HG03558 (cell line): ENCODE measurements around the gene MACROD1.
"Not testable (repeated sequence)": the region's sequence is repeated elsewhere in the genome, so short reads cannot be mapped to it uniquely, and the experiment has no call there.

ENCODE experiments used
- ATAC-seq: cut with Tn5 transposase; IDR thresholded peaks from one replicate; pipeline ENCODE4 v1.9.1; 2021; ENCODE audit warnings: moderate number of reproducible peaks; ENCODE audit not compliant: unreplicated experiment; ENCODE audit errors: extremely low read depth

Gene MACROD1

DNA sequence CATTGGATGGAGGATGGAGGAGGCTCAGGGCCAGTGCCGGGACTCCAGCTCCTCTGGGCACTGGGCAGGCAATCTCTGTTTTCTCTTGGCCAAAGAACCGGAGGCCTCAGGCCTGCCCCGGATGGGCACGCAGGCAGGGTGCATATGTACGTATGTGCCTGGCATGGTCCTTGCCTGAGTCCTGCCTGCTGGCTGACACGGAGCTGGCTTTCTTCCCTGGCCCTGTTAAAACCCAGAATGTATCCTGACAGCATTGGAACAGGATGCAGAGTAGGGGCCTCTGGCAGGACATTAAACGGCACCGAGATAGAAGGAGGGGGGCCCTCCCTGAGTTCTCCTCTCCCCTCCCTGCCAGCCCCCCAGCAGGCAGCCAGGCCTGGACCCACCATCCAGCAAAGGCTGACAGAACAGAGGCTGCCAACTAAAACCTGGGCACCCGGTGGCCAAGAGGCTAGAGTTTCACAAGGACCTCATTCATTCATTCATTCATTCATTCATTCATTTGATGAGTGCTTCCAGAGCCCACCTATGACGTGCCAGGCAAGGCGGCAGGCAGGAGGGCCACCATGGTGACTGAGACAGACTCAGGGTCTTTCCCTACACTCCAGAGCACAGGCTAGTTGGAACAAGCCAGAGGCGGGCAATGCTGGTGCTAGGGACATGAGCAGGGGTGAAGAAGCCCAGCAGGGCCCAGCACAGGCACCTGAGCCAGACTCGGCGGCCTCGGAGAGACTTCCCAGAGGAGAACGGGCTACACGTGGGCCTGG is 101.4 kb downstream of the MACROD1 start:
- ATAC-seq, result no peak

- no peak for ATAC-seq
These were observed 102.1 kb downstream of the MACROD1 start for GRCh38 chr11:64063777-64064176.

DNA sequence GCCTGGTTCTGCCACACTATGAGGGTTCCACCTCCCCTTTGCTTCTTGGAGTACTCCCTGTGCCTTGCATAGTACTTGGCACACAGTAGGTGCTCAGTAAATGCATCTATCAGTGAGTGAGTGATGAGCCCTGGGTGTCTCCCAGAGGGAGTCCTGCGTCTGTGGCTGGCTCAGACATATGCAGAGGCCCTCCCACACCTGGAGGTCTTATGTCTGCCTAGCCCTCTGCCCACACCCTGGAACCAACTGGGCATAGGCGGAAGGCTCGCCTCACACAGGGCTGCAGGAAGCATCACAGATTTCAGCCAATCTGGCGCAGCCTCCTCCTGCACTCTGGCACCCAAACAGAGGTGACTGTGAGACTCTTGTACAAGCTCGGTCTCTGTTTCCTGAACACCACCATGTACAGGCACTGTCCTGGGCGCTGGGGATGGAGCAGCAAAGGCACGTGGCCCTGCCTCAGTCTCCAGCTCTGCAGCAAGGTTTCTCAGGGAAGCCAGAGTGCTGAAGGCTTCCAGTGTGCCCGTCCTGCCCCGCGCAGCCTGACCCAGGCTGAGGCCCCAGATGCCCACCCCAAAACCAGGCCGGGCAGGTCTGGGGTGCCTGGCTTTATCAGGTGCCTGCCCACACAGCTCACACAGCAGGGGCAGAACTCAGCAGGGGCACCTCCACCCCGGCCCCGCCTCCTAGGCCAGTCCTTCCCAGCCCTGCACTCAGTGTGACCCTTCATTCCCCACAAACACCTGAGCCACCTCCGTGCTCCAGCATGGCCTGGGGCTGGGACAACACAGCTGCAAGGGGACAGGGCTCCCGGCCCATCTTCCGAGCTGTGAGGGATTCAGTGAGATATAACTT is 103.5 kb downstream of the MACROD1 start:
- no peak for ATAC-seq

DNA sequence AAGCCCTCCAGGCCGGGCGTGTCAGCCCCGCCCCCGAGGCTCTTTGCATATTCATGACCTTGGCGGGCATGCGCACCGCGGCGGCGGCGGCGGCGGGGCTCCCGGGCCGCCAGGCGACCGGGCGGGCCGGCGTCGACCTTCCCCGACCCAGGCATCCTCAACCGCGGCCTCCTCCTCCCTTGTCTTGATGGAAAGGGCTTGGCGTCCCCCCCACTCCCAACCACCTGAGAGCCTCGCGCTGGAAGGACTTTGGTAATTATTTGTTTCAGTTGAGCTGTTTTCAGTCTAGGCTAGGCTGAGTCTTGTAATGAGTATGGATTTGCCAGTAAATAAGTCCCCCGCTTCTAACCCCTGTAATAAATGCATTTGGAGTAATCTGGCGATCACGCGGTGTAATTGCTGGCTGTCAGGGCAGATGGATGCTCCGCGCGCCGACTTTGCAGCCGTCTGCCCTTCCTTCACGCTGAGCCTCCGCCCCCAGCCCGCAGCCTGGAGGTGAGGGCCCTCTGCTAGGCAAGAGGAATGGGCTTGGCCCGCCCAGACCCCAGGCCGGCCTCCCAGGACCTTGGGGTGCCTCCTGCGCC is 105.0 kb downstream of the MACROD1 start:
- no peak for ATAC-seq

GRCh38 chr11:64060263-64060860 is 105.6 kb downstream of the MACROD1 start:
- ATAC-seq, result no peak

- no peak for ATAC-seq
These were observed 106.4 kb downstream of the MACROD1 start for GRCh38 chr11:64059339-64060140.

GRCh38 chr11:64058494-64058893 is 107.4 kb downstream of the MACROD1 start:
- no peak for ATAC-seq

DNA sequence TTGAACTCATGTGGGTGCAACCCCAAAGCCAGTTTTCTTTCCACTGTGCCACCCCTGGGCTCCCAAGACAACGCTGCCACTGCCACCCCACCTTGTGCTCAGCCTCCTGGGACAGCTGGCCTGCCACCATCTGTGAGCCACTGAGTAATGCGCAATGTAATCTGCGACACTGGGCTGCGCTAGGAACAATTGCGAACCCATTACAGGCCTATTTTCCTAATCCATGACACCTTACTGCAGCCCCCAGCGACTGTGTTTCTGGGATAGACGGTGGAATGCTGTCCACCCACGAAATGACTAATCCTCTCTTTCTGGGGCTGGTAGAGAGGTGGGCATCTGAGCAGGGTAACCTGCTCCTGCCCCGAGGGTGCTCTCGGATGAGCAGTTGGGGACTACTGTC is 108.0 kb downstream of the MACROD1 start:
- ATAC-seq, result no peak

DNA sequence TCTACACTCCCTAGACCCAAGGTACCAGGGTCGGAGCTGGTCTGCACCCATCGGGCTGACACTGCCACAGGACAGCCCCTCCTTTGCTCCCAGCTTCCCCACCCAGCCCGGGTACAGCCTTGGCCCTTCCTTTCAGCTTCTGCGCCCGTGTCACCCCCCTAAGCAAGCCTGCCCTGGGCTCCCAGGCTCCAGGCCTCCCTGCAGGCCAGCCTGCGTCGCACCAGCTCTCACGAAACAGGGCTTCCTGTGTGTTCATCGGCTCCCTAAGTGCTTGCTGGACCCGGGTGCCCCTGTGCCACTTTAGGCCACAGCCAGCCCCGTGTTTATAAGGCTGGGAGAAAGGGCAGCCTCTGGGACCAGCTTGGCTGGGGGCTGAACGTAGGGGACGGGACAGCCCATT is 109.1 kb downstream of the MACROD1 start:
- ATAC-seq, result no peak

- ATAC-seq, result no peak
These were observed 109.6 kb downstream of the MACROD1 start for GRCh38 chr11:64056213-64056785.

GRCh38 chr11:64055077-64055476 is 110.8 kb downstream of the MACROD1 start:
- ATAC-seq, result no peak

- ATAC-seq, result no peak
These were observed 112.2 kb downstream of the MACROD1 start for GRCh38 chr11:64053699-64054098.

- ATAC-seq, result no peak
These were observed 112.8 kb downstream of the MACROD1 start for GRCh38 chr11:64052938-64053622.

DNA sequence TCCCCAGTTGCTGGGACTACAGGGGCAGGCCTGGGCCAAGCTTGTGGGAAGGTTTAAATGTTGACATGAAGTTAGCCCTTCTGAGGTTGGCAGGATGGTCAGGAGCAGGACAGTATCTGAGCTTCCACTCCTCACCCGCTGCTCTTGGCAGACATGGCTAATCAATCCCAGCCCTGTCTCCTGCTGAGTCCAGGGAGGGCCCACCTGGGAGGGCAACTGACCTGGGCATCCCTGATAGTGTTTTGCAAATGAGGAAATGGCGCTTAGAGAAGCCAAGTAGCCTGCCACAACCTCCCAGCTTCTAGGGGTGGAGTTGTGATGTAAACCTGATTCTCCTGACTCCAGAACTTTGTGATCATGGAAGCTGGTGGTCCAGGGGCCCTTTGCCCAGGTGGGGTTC is 113.5 kb downstream of the MACROD1 start:
- ATAC-seq, result no peak

GRCh38 chr11:64051297-64051696 is 114.6 kb downstream of the MACROD1 start:
- ATAC-seq, result no peak

GRCh38 chr11:64049509-64049908 is 116.4 kb downstream of the MACROD1 start:
- ATAC-seq, result no peak

- ATAC-seq, result no peak
These were observed 117.7 kb downstream of the MACROD1 start for GRCh38 chr11:64048042-64048854.

- ATAC-seq, result not testable (repeated sequence)
These were observed 118.5 kb downstream of the MACROD1 start for GRCh38 chr11:64047373-64047772.
